HG02610 (cell line): ENCODE measurements around the gene WDR37.
"Not testable (repeated sequence)": the region's sequence is repeated elsewhere in the genome, so short reads cannot be mapped to it uniquely, and the experiment has no call there.

ENCODE experiments used
- ATAC-seq: cut with Tn5 transposase; IDR thresholded peaks from one replicate; pipeline ENCODE4 v1.9.1; 2021; ENCODE audit warnings: mild to moderate bottlenecking, moderate library complexity; ENCODE audit not compliant: unreplicated experiment

The WDR37 gene

DNA sequence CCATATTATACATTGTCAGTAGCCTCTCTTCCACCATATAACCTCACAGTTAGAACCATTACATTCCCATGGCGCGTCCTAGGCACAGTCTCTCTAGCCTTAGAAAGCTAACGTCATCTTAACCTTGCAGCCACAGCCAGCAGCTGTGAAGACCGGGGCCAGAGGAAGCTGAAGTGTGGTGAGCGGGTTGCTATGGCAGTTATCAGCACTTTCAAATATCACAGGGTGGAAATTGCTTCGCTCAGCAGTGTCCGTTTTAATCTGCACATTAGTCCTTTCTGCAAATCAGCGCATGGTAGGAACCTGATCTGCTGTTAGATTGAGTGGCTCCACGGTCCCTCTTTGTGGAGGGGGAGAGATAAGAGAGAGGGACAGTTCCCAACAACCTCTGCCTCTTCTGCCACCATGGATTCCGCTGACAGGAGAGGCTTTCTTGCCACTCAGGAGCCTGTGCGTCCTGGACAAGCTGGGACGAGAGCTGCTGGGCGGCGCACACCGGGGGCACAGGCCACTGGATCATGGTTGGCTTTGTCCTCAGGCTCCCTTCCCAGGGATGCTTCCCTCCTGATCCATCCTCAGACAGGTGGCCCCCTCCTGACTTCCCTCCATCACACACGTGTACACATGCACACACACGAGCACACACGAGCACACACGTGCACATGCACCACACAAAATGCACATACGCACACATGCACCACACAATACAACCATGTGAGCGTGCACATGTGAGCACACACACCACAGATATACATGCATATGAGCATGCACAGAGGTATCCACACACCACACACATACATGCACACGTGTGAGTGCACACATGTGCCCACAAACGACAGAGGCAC is 93.8 kb downstream of the WDR37 start:
- no peak for ATAC-seq

DNA sequence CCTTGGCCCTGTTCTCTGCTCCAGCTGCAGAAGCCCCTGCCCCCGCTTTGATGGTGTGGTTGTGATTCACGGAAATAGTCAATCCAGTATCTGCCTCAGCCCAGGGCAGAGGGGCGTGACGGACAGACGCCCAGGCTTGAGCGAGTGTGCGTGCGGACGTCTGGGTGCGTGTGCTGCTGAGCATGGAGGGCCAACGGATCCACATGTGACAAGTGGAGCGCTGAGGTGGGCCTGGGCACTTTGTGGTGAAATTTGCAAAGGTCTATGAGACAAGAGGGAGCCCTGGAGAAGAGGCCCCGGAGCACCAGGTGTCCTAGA is 94.4 kb downstream of the WDR37 start:
- no peak for ATAC-seq

DNA sequence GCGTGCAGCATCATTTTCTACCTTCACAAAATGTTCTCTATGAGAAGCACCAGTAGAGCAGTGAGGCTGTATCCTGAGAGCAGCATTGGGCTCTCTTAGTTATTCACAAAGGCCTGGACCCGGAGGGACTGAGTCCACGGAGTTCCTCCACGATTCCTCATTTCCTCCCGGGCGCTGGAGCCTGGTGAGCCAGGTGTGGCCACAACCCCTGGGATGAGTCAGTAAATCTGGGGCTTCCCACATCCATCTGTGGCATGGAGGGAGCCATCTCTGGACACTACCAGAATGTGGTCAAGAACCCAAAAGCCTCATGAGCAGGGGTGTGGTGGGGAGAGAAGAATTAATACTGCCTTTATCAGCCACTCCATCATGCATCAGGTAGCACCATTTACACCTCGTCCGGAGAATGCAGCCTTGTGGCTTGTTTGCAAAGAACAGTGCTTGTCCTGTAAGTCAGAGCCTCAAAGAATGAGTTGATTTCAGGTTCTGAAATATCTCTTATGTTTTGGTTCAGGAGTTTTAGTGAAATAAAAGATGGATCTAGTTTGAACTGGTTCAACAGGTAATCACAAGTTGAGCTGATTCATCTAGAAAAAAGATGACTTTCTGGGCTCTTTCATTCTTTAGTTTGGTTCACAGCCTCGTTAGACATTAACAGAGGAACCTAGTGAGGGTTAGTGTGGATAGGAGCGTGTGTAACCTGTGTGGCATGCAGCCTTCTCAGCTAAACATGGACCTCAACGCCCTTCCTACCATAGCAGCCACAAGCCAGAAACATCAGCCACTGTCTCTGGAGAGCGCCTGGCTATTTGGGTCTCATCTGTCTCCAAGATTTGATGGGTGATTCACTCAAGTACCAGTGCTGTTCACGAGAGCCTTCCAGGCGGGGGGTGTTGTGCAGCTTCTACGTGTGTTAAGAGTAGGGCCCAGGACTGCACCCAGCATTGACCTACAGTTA is 95.2 kb downstream of the WDR37 start:
- ATAC-seq, result no peak

DNA sequence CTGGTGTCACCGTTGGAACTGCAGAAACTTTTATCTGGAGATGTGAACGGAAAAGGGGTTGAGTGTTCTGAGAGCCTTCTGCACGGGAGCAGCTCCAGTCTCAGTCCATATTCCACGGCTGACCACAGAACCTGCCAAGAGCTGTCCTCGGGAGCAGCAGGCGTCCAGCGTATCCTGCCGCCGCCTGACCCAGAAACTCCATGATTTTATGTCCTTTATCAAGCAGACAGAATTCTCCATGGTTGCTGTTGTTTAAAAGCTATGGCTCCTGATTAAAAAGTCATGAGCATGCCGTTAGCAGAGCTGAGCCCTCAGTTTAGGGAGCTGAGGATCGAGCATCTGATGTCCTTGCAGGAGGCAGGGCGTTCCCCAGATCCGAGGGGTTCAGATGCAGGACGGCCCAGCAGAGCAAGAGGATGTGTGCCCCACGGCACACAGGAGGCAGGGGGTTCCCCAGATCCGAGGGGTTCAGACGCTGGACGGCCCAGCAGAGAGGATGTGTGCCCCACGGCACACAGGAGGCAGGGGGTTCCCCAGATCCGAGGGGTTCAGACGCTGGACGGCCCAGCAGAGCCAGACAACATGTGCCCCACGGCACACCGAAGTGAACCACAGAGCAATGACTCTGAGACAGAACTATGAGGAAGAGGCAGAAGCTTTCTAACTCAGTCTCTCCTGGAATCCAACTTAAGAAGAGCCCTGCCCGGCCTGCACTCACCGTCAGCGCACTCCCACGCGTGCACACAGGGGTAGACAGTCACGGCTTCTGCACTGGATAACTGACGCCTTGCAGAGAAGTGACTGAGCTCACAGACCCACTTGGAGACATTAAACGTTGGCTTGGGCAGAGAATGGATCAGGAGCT is 96.4 kb downstream of the WDR37 start:
- ATAC-seq, result no peak

DNA sequence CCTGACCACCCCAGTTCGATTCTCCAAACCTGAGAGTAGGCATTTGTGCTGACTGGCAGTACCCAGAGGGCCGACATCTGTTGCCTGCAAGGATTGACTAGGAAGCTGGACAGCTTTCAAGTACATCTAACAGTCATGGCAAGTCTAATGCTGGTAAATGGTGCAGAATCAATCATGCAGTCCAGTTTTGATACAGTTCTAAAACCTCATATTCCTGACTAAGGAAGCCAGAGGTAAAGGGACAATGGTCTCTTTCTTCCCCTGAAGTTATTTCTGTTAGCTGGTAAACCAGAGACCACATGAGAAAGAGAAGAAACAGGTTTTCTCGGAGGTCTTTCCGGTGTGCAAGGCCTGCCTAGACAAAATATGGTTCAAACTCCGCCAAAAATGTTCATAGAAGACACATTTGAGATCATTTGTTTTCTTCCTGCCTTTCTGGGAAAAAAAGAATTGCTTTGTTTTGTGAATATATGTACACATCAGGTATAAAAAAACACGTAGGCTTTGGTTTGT is 97.1 kb downstream of the WDR37 start:
- ATAC-seq, result no peak

DNA sequence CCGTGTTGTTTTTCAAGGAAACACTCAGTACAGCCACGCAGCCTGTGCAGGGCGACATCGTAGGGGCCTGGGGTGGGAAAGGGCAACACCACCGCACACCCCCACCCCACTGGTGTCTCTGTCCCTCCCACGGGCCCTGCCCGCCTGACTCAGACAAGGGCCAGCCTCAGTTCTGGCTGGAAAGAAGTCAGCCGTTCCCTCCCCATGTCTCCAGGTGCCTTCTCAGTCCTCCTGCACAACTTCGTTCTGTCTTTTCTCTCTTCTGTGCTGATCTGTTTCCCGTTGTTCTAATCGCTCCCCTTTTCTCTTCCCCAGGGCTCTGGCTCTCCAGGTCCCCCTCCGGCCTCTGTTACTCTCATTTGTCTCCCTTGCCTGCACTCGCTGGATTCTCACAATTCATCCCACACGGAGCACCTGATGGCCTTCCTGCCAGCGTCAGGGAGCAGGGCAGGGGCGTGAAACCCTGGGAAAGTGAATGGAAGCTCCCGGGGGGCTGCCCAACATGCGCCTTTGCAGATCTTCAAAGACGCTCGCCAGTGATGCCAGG is 97.7 kb downstream of the WDR37 start:
- ATAC-seq, result no peak

DNA sequence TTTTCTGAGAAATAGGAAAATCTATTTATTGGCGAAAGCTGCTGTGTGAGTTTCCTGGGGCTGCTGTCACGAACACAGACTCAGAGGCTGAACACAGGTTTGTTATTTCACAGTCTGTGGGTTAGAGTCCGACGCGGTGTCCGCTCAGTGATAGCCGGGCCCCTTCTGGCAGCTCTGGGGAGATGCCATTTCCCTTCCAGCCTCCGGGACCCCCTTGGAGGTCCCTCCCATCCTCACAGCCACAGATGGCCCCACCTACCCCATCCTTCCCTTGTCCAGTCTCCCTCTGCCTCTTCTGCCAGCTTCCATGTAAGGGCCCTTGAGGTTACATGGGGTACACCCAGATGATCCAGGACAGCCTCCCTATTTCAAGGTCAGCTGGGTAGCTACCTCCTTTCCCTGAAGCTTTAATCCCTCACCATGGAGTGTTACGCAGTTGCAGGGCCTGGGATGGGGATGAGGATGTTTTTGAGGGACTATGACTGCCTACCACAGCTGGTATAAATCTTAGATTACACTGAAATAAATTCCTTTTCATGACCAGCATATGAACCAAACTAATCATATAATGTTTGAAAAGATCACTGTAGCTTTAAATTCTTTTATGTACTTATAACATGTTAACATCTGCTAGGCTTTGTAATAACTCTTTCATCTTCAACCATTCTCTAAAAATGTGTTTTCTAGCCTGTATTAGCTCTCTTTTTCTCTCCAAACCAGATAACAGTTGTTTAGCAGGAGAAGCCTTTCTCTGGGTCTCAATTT is 98.5 kb downstream of the WDR37 start:
- ATAC-seq, result no peak

DNA sequence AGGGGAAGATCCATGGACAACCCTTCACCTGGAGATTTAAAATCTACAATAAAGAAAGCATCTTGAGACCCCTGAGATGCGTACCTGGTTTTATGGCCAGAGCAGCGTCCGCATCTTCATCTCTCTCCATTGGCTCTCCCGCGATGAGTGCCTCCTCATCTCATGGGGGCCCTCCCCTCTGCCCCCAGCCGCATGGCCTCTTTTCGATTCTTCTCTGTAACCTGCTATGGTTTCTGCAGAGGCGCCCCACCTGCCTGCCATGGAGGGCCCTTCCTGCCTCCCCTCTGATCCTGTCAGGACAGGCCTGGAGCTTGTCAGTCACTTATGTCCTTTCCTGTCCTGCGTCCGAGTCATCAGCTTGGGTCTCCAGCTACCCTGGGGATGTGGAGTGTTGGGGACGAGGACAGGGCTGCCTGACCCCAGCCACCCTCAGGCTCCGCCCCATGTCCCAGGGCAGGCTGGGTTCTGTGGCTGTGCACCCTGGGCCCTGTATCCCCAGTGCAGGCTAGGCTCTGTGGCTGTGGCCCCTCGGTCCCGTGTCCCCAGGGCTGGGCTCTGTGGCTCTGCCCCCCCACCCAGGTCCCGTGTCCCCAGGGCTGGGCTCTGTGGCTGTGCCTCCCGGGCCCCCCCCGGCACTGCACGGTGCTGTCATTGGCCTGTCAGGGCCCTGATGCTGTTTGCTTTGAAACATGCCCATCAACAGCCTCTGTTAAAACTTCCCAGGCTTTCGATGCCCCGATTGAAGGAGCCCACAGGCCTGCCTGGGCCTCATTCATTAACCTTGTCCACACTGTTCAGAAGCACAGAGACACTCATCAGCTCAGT is 99.8 kb downstream of the WDR37 start:
- ATAC-seq, result no peak

DNA sequence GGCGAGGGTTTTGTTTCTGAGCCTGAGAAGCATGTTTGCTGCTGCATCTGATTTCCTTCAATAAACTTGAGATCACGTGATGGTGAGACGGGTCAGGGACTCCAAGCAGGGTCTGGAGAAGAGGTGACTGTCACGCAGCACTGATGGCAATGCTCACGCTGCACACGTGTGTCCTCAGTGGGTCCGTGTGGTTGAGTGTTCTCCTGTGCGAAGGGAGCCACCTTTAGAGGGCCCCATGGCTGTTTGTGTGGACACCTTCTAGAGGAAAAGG is 100.4 kb downstream of the WDR37 start:
- no peak for ATAC-seq

DNA sequence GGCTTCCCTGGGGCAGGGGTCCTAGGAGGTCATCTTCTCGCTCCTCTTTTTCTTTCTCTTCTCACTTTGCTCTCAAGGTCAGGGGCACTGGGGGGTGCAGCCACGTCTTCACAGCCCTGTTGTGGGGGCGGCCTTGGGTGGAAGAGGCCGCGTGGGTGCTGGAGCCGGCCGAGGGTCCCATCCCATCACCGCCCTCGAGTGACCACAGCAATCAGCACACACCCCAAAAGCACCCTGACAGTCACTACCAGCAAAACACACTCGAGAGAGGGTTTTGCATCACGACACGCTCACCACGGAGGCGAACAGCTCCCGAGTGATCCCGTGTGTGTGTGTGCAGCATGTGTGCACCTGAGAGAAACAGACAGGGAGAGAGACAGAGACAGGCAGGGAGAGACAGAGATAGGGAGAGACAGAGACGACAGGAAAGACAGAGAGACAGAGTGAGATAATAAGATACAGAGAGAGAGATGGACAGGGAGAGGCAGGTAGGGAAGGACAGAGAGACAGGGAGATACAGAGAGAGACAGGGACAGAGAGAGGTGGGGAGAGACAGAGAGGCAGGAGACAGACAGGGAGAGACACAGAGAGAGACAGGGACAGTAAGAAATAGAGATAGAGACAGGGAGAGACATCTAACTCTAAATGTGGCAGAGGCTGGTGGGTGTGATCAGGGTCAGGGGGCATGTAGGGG is 100.9 kb downstream of the WDR37 start:
- no peak for ATAC-seq

DNA sequence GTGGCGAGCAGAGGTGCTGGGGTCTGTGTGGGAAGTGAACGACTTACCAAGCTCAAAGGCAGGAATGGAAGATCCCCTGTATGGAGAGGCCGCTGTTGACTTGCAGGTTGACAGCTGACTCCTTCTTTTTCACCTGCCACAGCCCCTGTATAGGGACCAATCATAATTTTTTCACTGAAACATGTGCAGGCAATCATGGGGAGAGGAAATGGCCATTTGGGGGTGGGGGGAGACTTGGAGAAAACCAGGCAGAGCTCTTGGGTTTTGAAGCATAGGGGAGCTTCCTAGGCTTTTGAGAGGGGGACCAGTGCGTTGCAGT is 101.4 kb downstream of the WDR37 start:
- no peak for ATAC-seq

DNA sequence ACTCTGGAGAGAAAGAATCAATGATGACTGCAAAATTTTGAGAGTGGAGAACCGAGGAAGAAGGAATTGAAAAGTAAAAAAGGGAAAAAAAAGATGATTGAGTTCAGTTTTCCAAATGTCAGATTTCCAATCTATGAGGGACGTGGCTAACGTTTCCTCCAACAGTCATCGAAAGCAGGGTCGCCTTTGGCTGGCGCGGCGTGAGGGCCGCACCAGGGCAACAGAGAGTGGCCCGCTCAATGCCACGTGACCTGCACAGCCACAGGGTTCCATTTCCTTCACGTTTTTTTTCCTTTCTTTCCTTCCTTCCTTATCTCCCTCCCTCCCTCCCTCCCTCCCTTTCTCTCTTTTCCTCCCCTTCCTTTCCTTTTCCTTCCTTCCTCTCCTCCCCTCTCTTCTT is 101.9 kb downstream of the WDR37 start:
- ATAC-seq, result no peak

DNA sequence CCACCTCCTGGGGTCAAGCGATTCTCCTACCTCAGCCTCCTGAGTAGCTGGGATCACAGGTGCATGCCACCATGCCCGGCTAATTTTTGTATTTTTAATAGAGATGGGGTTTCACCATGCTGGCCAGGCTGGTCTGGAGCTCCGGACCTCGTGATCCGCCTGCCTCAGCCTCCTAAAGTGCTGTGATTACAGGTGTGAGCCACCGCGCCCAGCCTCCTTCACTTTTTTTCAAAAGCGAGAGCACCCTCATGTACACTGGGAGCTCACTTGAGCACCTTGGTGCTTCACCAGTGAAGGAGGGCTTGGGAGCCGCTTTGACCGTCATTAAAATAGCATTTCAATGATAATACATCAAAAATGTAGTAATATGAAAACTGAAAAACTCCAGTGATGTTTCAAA is 102.4 kb downstream of the WDR37 start:
- not testable (repeated sequence) for ATAC-seq

DNA sequence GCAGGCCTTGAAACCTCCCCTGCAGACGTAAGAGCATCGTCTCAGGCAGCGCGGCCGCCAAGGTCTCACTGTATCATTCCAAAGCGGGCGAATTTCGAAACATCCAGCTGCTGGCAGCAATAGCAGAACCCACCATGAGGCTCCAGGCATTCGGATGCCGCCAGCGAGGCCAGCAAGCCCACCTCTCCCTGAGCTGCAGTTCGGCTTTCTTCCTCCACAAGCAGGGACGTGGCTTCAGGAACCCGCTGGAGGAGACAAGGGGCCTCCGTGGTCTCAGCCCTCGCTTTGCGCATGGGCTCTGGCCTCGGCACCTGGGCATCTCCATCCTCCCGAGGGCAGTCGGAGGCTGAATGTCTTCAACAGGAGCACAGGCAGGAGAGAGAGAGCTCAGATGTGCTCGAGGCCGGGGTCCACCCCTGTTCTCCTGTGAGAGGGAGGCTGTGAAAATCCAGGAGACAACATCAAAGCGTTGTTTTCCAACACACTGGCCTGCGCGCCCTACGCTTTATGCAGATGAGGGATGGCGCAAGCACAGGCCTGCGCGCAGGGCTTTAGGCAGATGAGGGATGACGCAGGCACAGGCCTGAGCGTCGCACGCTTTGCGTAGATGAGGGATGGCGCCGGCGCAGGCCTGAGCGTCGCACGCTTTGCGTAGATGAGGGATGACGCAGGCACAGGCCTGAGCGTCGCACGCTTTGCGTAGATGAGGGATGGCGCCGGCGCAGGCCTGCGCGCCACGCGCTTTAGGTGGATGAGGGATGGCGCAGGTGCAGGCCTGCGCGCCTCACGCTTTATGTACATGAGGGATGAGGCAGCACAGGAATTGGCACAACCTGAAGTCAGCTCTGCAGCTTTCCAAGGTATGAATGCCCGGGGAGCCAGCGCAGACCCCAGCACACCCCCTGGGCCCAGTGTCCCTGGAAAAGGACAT is 103.2 kb downstream of the WDR37 start:
- ATAC-seq, result no peak

DNA sequence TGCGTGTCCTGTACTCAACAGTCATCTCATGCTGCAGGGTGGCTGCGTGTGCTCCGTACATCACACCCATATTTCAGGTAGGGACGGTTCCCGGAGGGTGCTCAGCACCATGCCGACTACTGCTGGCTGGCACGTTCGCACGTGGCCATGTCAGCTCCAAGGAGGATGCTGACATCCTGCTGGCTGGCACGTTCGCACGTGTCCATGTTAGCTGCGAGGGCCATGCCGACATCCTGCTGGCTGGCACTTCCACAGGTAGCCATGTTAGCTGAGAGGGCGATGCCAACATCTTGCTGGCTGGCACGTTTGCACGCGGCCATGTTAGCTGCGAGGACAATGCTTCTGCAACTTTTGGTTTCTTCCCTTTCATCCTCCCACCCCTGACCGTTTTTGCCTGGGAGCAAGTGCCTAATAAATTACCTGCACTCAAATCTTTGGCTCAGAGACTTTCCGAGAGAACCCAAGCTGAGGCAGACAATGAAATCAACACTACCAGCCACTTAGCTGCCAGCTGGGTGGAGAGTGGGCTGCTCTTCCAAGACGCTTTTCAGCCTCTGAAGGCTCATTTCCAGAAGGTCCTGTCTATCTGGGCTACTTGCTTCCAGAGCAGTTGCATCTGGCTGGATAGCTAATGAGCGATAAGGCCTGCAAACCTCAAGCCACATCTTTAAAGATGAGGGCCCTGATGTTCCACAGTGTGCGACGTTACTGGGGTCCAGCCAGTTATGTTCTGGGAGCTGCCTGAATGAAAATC is 104.6 kb downstream of the WDR37 start:
- no peak for ATAC-seq

DNA sequence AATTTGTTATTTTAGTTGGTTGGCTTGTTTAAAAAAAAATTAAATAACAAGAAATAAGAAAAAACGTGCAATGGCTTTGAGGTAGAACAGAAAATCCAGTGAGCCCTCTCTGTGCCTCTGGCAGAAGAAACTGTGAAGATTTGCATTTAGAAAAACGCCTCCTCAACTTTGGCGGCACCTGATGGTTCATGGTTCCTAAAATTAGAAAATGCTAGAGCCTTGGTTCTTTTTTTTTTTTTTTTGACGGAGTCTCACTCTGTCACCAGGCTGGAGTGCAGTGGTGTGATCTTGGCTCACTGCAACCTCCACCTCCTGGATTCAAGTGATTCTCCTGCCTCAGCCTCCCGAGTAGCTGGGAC is 105.1 kb downstream of the WDR37 start:
- not testable (repeated sequence) for ATAC-seq
